PC-3 (cell line): ENCODE data around the gene MYL11.
A peak's percentile ranks its signal among the peaks of the same experiment; 100 is the strongest.

Experiments
- CTCF ChIP-seq: fragments of 300-600 bp; sonication (generic); conservative IDR thresholded peaks from 2 replicates; pipeline ENCODE4 v1.5.1; 2017; ENCODE audit warnings: antibody characterized with exemption, low read depth, mild to moderate bottlenecking, low read length
- EZH2 ChIP-seq: fragments of 300-600 bp; sonication (generic); IDR thresholded peaks from one replicate; pipeline ENCODE4 v1.6.1; 2017; ENCODE audit warnings: antibody characterized with exemption, mild to moderate bottlenecking, low read length; ENCODE audit not compliant: unreplicated experiment
- EZH2phosphoT487 ChIP-seq: fragments of 300-600 bp; sonication (generic); IDR thresholded peaks from 2 replicates; pipeline ENCODE4 v1.6.1; 2018; ENCODE audit warnings: mild to moderate bottlenecking, antibody characterized with exemption, low read length, borderline replicate concordance

GRCh38 chr16:30352488-30353401, 21.9 kb upstream of the MYL11 start:
- TF ChIP-seq EZH2 (no peak), CTCF (0 out of 2 replicates have a peak, but pooled peaks have one; percentile 18), EZH2phosphoT487 (no peak)
